ENCODE measurements around the gene ABCA3. TPM values are rescaled to one million over a fixed set of nuclear protein-coding genes. Genes with fewer than 3 reads are reported as not detected.

ABCA3 gene
- total RNA-seq, 1 experiment from 2014 or later = 6.2 TPM

DNA sequence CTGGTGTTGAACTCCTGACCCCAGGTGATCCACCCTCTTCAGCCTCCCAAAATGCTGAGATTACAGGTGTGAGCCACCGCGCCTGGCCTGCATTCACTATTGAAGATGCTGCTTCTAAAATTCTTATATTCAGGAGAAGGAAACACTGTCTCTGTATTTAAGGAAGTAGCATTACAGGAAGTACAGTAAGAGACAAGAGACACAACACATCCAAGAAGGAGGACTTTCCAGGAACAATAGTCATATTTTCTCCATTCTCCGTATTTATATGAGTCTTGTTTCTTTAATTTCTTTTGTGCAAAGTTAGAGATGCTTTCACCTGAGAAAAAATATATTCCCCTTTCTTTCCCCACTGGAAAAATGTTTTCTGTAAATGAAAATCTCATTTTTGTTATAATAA is 18.3 kb upstream of the ABCA3 start:
- H3K27ac ChIP-seq = no peak overlapping the region
- H4K20me1 ChIP-seq (ENCODE audit: insufficient read depth) = no peaks in the 10 kb centered on the region
- BruUV-seq (replicated peaks) = no TSS peak
- H3K4me1 ChIP-seq (replicated peaks; ENCODE audit: insufficient read depth) = no peaks in the 10 kb centered on the region
- peaks cover 11% of the 10 kb centered on the region; the same call in 1 of the 2 replicates for H3K9me3 ChIP-seq (ENCODE audit: insufficient read depth, low read depth)
- no peaks in the 10 kb centered on the region for H3K9me2 ChIP-seq (ENCODE audit: insufficient read depth)
- H3K27me3 ChIP-seq (ENCODE audit: insufficient read depth, low read depth) = peaks cover 50% of the 10 kb centered on the region
- TF ChIP-seq, protein P1, sequence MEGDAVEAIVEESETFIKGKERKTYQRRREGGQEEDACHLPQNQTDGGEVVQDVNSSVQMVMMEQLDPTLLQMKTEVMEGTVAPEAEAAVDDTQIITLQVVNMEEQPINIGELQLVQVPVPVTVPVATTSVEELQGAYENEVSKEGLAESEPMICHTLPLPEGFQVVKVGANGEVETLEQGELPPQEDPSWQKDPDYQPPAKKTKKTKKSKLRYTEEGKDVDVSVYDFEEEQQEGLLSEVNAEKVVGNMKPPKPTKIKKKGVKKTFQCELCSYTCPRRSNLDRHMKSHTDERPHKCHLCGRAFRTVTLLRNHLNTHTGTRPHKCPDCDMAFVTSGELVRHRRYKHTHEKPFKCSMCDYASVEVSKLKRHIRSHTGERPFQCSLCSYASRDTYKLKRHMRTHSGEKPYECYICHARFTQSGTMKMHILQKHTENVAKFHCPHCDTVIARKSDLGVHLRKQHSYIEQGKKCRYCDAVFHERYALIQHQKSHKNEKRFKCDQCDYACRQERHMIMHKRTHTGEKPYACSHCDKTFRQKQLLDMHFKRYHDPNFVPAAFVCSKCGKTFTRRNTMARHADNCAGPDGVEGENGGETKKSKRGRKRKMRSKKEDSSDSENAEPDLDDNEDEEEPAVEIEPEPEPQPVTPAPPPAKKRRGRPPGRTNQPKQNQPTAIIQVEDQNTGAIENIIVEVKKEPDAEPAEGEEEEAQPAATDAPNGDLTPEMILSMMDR (conservative IDR thresholded peaks at IDR 0.05) = no peak
- ChIA-PET CTCF (no interaction called here), POLR2A (ENCODE audit: unreplicated experiment) (no interaction called here)
- H3K4me2 ChIP-seq = no peak overlapping the region
- H3K36me3 ChIP-seq (ENCODE audit: low read depth) = no peaks in the 10 kb centered on the region
- no peaks in the 10 kb centered on the region for H3K79me2 ChIP-seq (ENCODE audit: low read depth)
- no peak overlapping the region for H2AFZ ChIP-seq
- DNase-seq = no peak
- intact Hi-C loops (cut with micrococcal nuclease; ENCODE audit: unreplicated experiment) = no loop called here
- H3K4me3 ChIP-seq = no peak overlapping the region
- no peaks in the 10 kb centered on the region for H3F3A ChIP-seq (ENCODE audit: insufficient read depth, low read depth)

DNA sequence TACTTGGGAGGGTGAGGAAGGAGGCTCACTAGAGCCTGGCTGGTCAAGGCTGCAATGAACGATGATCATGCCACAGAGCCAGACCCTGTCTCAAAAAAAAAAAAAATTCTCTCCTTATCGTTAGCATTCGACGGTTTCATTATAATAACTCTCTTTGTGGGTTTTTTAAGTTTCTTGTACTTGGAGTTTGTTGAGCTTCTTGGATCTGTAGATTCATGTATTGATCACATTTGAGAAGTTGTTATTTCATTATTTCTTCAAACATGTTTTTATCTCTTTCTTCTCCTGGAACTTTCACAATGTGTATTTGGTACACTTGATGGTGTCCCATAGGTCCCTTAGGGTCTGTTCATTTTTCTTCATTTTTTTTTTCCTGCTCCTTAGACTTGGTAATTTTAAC is 16.8 kb upstream of the ABCA3 start:
- H3F3A ChIP-seq (ENCODE audit: insufficient read depth, low read depth) = no peaks in the 10 kb centered on the region

DNA sequence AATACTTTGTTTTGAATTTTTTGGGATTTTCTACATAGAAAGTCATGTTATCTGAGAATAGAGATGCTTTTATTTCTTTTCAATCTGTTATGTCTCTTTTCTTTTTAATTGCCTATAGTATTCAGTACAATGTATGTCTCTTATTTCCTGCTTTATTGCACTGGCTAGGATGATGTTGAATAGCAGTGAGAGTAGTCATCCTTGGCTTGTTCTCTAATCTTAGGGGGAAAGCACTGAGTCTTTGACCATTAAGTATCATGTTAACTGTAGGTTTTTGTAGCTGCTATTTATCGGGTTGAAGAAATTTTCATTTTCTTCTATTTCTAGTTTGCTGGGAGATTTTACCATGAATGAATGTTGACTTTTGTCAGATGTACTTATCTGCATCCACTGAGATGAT is 10.0 kb upstream of the ABCA3 start:
- POLR2A ChIA-PET (ENCODE audit: unreplicated experiment) = no interaction called here
- no TSS peak for BruUV-seq (replicated peaks)
- no peaks in the 10 kb centered on the region for H3K9me3 ChIP-seq (ENCODE audit: insufficient read depth, low read depth)
- intact Hi-C loops (cut with micrococcal nuclease; ENCODE audit: unreplicated experiment) = no loop called here
- H3K27ac ChIP-seq = no peak overlapping the region
- no peaks in the 10 kb centered on the region for H3K4me1 ChIP-seq (replicated peaks; ENCODE audit: insufficient read depth)
- no peaks in the 10 kb centered on the region for H3K79me2 ChIP-seq (ENCODE audit: low read depth)
- no peaks in the 10 kb centered on the region for H3K27me3 ChIP-seq (ENCODE audit: insufficient read depth, low read depth)
- H4K20me1 ChIP-seq (ENCODE audit: insufficient read depth) = no peaks in the 10 kb centered on the region
- no peak for DNase-seq
- H3K9me2 ChIP-seq (ENCODE audit: insufficient read depth) = no peaks in the 10 kb centered on the region
- TF ChIP-seq, protein P1 (conservative IDR thresholded peaks at IDR 0.05) = no peak
- TF ChIP-seq EZH2 (IDR thresholded peaks at IDR 0.05; ENCODE audit: low read depth) = no peak
- CTCF ChIA-PET = no interaction called here
- H3F3A ChIP-seq (ENCODE audit: insufficient read depth, low read depth) = no peaks in the 10 kb centered on the region
- H3K4me3 ChIP-seq = no peak overlapping the region
- no peaks in the 10 kb centered on the region for H3K36me3 ChIP-seq (ENCODE audit: low read depth)
- H3K4me2 ChIP-seq = no peak overlapping the region
- H2AFZ ChIP-seq = no peak overlapping the region

More for the DNA sequence above, 16.8 kb upstream of the ABCA3 start:
- no peaks in the 10 kb centered on the region for H3K4me1 ChIP-seq (replicated peaks; ENCODE audit: insufficient read depth)
- no peaks in the 10 kb centered on the region for H3K36me3 ChIP-seq (ENCODE audit: low read depth)
- no peak overlapping the region for H2AFZ ChIP-seq
- intact Hi-C loops (cut with micrococcal nuclease; ENCODE audit: unreplicated experiment) = no loop called here
- CTCF ChIA-PET = no interaction called here
- no peak overlapping the region for H3K27ac ChIP-seq
- DNase-seq = no peak
- POLR2A ChIA-PET (ENCODE audit: unreplicated experiment) = no interaction called here
- H3K4me3 ChIP-seq = no peak overlapping the region
- no peaks in the 10 kb centered on the region for H3K79me2 ChIP-seq (ENCODE audit: low read depth)
- peaks cover 11% of the 10 kb centered on the region; the same call in 1 of the 2 replicates for H3K9me3 ChIP-seq (ENCODE audit: insufficient read depth, low read depth)
- TF ChIP-seq EZH2 (IDR thresholded peaks at IDR 0.05; ENCODE audit: low read depth) = no peak
- TF ChIP-seq, protein P1 (conservative IDR thresholded peaks at IDR 0.05) = no peak
- H4K20me1 ChIP-seq (ENCODE audit: insufficient read depth) = no peaks in the 10 kb centered on the region
- no TSS peak for BruUV-seq (replicated peaks)
- no peak overlapping the region for H3K4me2 ChIP-seq
- H3K27me3 ChIP-seq (ENCODE audit: insufficient read depth, low read depth) = peaks cover 46% of the 10 kb centered on the region
- H3K9me2 ChIP-seq (ENCODE audit: insufficient read depth) = no peaks in the 10 kb centered on the region
